SKM-1 treated with dmso at 0.1 percent for 144 hours (cell line): Measurements from ENCODE around the gene RIT2.
"Not testable (repeated sequence)": the region's sequence is repeated elsewhere in the genome, so short reads cannot be mapped to it uniquely, and the experiment has no call there.

Source experiments
- DNase-seq: peaks from one replicate; lab custom pipeline; 2025; ENCODE audit not compliant: unreplicated experiment; lab: John Stamatoyannopoulos, UW

RIT2 gene

GRCh38 chr18:42778445-42779042 lies 336.9 kb downstream of the RIT2 start:
- DNase-seq: no peak

DNA sequence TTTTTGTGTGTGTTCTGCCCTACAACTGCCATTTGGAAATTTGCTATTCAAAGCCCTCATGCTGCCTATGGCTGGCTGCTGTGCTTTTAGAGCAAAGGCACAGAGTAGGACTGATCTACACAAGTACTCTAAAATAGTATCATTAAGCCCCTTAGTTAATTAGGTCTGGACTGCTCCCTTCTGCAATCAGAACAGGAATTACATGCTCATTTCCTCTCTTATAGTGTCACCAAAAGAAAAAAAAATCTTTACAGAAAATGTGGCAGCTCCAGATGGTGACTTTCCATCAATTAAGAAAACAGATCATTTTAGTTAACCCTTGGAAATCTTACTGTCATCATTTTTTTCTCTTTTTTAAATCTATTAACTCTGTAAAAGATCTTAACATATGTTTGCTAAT lies 337.5 kb downstream of the RIT2 start:
- DNase-seq: no peak

DNA sequence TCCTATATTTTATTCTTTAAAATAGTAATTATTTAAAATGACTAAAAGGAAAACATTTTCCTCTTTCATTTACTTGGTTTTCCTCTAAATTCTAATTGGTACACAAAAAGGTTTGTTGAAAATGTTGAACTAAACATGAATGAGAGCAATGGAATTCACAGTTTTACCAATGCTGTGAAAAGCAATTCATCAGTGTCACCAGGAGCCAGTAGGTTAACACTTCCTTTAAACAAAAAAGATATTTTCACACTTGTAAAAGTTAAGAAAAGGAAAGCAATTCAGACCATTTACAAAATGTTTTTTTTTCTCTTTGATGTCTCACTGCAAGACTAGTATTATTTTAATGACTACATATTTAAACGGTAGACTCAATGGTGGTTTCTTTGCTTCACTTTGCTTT lies 341.6 kb downstream of the RIT2 start:
- DNase-seq: no peak

- DNase-seq: no peak
Observed at GRCh38 chr18:42771936-42772335, 343.5 kb downstream of the RIT2 start.

GRCh38 chr18:42765302-42765701 lies 350.2 kb downstream of the RIT2 start:
- no peak for DNase-seq

DNA sequence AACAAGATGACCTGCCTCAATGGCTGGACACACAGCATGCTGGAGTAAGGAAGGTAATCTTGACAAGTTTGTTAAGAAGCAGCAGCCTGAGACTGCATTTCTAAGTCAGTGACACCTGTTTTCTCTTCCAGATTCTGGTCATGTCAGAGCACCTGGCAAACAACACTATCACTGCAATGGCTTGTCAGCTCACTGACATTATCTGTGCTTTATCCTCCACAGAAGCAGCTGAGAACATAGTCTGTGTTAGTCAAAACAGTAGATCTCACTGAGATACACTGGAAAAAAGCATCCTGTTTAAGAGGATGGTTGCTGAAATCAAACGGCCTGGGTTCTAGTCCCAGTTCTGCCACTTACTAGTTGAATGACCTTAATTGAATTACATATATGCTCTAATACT lies 355.2 kb downstream of the RIT2 start:
- no peak for DNase-seq

DNA sequence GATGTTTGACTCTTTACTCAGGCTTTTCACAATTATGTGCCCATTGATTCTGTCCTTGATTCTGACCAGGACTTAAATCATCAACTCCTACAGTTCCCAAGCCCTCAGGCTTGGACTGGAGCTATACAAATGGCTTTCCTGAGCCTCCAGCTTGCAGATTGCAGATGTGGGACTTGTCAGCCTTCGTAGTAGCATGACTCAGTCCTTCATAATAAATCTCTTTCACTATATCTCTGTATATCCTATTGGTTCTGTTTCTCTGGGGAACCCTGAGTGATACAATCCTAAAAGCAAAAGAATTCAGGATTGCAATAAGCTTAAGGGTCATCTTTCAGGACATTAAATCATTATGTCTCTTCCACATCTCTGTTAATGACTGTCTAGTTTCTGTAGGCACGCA lies 356.6 kb downstream of the RIT2 start:
- no peak for DNase-seq

- DNase-seq: no peak
Observed at GRCh38 chr18:42756214-42756613, 359.3 kb downstream of the RIT2 start.

GRCh38 chr18:42752916-42753315 lies 362.6 kb downstream of the RIT2 start:
- DNase-seq: no peak

- no peak for DNase-seq
Observed at GRCh38 chr18:42746794-42747193, 368.7 kb downstream of the RIT2 start.

DNA sequence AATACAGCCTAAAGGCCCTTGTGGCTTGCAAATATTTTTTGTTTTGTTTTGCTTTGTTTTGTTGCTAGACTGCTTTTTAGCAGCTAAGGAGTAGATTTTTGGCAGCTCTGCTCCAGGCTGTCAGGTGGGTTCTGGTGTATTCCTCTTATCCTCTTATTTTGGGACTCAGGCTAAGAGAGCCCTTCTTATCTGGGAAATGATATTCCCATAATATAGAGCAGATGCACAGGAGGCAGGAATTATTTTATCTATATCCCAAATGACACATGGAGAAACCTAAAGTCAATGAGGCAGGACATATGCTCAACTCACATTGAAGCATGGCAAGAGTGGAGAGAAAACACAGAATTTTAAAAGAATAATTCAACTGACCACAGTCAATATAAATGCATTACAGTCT lies 369.6 kb downstream of the RIT2 start:
- DNase-seq: no peak

DNA sequence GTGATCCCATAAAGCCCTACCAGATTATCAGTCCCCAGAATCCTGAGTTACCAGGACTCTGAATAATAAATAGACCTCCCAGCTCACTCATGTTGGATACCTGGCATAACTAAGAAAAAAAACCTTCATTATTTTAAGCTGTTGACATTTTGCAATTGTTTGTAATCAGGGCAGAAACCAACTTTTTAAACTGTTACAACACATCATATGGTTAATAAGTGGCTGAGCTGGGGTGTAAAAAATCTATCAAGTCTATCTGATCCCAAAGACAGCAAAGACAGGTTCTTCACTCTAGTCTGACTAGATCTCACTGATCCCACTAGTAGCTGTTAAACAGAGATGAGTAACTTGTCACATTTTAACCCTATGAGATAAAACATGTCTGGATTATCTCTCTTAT lies 370.3 kb downstream of the RIT2 start:
- DNase-seq: no peak

- DNase-seq: no peak
Observed at GRCh38 chr18:42743373-42744138, 371.9 kb downstream of the RIT2 start.

- DNase-seq: no peak
Observed at GRCh38 chr18:42742969-42743368, 372.5 kb downstream of the RIT2 start.

DNA sequence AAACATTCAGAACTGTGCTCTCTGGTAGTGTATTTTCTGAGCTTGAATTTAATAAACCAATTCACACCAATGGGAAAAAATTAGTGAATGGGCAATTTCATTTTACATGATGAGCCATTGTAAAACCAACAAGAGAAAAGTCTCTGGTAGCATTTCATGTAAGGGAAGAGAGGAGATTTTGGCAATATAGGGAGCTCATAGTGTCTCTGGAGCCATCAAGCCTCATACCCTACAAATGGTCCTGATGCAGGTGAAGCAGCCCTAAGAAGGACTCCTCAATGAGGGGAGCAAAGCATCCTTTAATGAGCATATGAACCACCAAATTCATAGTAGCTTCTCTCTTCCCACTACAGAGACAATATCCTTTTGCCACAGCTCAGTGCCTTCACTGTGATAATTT lies 373.0 kb downstream of the RIT2 start:
- DNase-seq: no peak

DNA sequence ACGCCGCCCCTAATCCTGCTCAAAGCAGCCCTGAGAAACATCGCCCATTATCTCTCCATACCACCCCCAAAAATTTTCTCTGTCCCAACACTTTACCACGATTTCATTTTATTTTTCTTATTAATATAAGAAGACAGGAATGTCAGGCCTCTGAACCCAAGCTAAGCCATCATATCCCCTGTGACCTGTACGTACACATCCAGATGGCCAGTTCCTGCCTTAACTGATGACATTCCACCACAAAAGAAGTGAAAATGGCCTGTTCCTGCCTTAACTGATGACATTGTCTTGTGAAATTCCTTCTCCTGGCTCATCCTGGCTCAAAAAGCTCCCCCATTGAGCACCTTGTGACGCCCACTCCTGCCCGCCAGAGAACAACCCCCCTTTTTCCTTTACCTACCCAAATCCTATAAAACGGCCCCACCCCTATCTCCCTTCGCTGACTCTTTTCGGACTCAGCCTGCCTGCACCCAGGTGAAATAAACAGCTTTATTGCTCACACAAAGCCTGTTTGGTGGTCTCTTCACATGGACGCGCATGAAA lies 373.6 kb downstream of the RIT2 start:
- not testable (repeated sequence) for DNase-seq

DNA sequence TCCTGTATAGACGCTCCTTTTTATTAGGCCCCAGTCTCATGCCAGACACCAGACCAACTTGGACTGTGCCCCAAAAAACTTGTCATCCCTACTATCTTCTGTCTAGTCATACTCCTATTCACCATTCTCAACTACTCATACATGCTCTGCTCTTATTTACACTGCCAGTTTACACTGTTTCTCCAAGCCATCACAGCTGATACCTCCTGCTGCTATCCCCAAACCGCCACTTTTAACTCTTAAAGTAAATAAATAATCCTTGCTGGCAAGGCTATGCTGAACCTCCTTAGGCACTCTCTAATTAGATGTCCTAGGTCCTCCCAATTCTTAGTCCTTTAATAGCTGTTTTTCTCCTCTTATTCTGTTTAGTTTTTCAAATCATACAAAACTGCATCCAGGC lies 374.2 kb downstream of the RIT2 start:
- not testable (repeated sequence) for DNase-seq

DNA sequence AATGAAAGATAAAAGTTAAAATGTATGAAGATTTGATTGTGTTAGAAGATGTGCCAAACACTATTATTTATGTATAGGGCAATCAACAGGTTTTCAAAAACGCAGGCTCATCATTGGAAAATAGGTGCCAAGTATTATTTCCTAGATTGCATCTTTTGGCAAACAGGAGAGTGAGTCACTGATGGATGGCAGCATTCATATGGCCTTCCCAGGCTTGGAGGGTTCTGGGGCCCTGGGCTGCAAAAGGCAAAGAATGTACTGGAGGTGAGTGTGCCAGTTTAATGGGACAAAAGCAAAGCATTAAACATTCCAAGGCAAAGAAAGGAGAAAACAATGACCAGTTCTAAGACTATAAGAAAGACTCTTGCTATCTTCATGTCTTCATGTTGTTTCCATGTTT lies 379.4 kb downstream of the RIT2 start:
- DNase-seq: no peak

DNA sequence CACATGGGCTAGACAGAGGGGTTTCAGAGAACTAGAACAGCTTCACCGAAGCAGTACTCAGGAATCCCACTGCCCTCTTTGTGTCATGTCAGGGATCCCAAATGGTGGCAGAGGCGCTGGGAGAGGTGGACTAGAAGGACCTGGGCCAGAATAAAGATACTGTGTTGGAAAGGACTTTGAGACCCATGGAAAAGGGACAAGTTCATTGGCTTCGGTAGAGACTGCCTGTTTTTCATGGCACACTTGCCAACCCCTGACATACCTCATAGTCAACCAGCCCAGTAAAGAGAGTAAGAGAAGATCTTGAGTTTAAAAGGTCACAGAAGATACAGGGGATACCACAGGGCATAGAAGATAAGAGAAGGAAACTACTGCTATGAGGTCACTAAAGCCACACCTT lies 381.0 kb downstream of the RIT2 start:
- no peak for DNase-seq

GRCh38 chr18:42730272-42730671 lies 385.2 kb downstream of the RIT2 start:
- DNase-seq: no peak

DNA sequence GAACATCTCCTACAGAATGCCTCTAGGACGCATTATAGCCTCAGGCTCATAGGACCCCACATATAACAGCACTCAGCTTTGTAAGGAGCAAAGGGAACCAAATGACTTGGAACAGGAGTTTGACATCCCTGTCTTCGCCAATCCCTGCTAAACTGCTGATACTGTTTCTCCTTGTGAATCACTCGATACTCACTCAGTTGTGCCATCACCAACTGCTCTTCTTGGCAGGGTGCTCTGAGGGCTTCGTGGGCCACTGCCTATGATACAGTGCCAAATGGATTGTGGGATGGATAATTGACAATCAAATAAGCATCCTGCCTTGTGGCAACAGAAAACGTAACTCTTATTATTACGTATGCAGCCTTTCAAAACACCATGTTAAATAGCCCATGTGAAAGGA lies 396.3 kb downstream of the RIT2 start:
- DNase-seq: no peak

DNA sequence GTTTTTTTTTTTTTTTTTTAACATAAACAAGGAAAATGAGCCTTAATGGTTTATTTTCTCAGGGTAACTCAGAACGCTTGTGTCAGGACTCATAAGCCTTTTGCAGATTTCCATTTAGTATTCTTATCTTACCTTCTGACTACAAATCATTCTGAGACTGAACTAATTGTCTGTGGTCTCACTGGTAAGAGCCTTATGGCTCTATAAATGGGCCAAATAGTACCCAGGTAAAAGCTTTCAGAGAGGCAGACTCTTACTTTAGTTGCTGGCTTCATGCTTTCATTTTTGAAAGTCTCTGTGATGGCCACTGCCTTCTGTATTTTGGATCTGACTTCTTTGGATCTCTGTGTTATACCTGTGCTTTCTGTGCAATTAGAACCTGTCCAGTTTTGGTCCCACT lies 403.4 kb downstream of the RIT2 start:
- no peak for DNase-seq

GRCh38 chr18:42707080-42707479 lies 408.4 kb downstream of the RIT2 start:
- no peak for DNase-seq
